Cerebellar cortex (tissue), 1 donor: ENCODE measurements around the gene LTA4H.
A peak's percentile ranks its signal among the peaks of the same experiment; 100 is the strongest.

Source experiments
- DNase-seq: peaks from one replicate; pipeline ENCODE4 v3.0.0-alpha.2; 2015; ENCODE audit warnings: low spot score

The LTA4H gene

GRCh38 chr12:96034621-96035282 is 635 bp downstream of the LTA4H start:
- peak; percentile 50 for DNase-seq

- peak; percentile 5 for DNase-seq
Measured at GRCh38 chr12:96033549-96034389, 1.6 kb downstream of the LTA4H start.

- DNase-seq = no peak
Measured at GRCh38 chr12:96029826-96030225, 5.6 kb downstream of the LTA4H start.

- no peak for DNase-seq
Measured at GRCh38 chr12:96028538-96028937, 6.8 kb downstream of the LTA4H start.

- DNase-seq = no peak
Measured at GRCh38 chr12:96026331-96026730, 9.1 kb downstream of the LTA4H start.

- no peak for DNase-seq
Measured at GRCh38 chr12:96025518-96025917, 9.9 kb downstream of the LTA4H start.

GRCh38 chr12:96020314-96021003 is 14.9 kb downstream of the LTA4H start:
- DNase-seq = no peak

- DNase-seq = peak; percentile 29
Measured at GRCh38 chr12:96015672-96016071, 19.7 kb downstream of the LTA4H start.

- no peak for DNase-seq
Measured at GRCh38 chr12:96014943-96015599, 20.3 kb downstream of the LTA4H start.

- DNase-seq = no peak
Measured at GRCh38 chr12:96007729-96008128, 27.7 kb downstream of the LTA4H start.

GRCh38 chr12:96006727-96007126 is 28.7 kb downstream of the LTA4H start:
- no peak for DNase-seq

GRCh38 chr12:96000858-96001257 is 34.5 kb downstream of the LTA4H start:
- no peak for DNase-seq

GRCh38 chr12:95999484-95999883 is 35.9 kb downstream of the LTA4H start:
- no peak for DNase-seq

- DNase-seq = peak; percentile 81
Measured at GRCh38 chr12:95998611-95999286, 36.6 kb downstream of the LTA4H start.

GRCh38 chr12:95997911-95998510 is 37.4 kb downstream of the LTA4H start:
- DNase-seq = no peak

GRCh38 chr12:95997276-95997675 is 38.1 kb downstream of the LTA4H start:
- DNase-seq = no peak

- no peak for DNase-seq
Measured at GRCh38 chr12:95996034-95996658, 39.2 kb downstream of the LTA4H start, which contains the start of gene HAL. HAL (minus strand) TSS chr12:95996344; CDS start chr12:95995910, 434 bp downstream.

GRCh38 chr12:95995238-95996031 is 40.0 kb downstream of the LTA4H start:
- DNase-seq = no peak

GRCh38 chr12:95994476-95994875 is 40.9 kb downstream of the LTA4H start:
- no peak for DNase-seq

GRCh38 chr12:95993907-95994306 is 41.5 kb downstream of the LTA4H start:
- no peak for DNase-seq
